A549 (cell line): ENCODE data around the gene TRMU.
A peak's percentile ranks its signal among the peaks of the same experiment; 100 is the strongest.

Source experiments
- CEBPB ChIP-seq, 2 experiments: fragments of >200 bp in 1 of 2; sonication (Bioruptor Twin) in 1 of 2; formaldehyde crosslinking in 1 of 2; IDR thresholded peaks; 2 replicates each; pipeline ENCODE4 v1.6.1; 2012 to 2016
- CTCF ChIP-seq: fragments of >200 bp; sonication (Bioruptor Twin); formaldehyde crosslinking; IDR thresholded peaks from 3 replicates; pipeline ENCODE4 v1.5.1; 2016
- JUN ChIP-seq, 2 experiments: fragments of >200 bp; sonication (Bioruptor Twin); formaldehyde crosslinking; IDR thresholded peaks; 2 replicates in 1 of 2; 3 replicates in 1 of 2; pipeline ENCODE4 v1.6.1; 2016 to 2017

GRCh38 chr22:46379066-46379930 lies 43.8 kb downstream of the TRMU start:
- no peak for TF ChIP-seq CTCF
- TF ChIP-seq JUN (IDR thresholded peaks at IDR 0.05): no peak
- peak; percentile 54 to 76; a peak in 3 of 4 replicates for TF ChIP-seq CEBPB (IDR thresholded peaks at IDR 0.05)
